SK-N-SH (cell line): ENCODE results near the gene ARHGAP15. TPM values are rescaled to one million over a fixed set of nuclear protein-coding genes. Genes with fewer than 3 reads are reported as not detected.

Experiments
- CTCF ChIA-PET: fragments of 300-600, 350-600 bp; formaldehyde crosslinking; extraction: SDS; loops from one replicate; lab custom pipeline; 2021; lab: Yijun Ruan, JAX
- POLR2A ChIA-PET: fragments of 350-600 bp; sonication (Branson Sonifier 250); formaldehyde crosslinking; extraction: SDS; loops from one replicate; lab custom pipeline; 2020; ENCODE audit warnings: antibody characterized with exemption, inconsistent platforms; lab: Yijun Ruan, JAX
- DNase-seq: peaks from one replicate; pipeline ENCODE4 v3.0.0; 2012
- H2AFZ ChIP-seq: fragments of 200-600 bp; sonication (generic); 2 replicates; pipeline ENCODE4 v1.8.1; 2016; ENCODE audit warnings: antibody characterized with exemption, mild to moderate bottlenecking, low read depth
- H3F3A ChIP-seq: fragments of 200-600 bp; sonication (generic); replicated peaks from 2 replicates; pipeline ENCODE3; 2016; ENCODE audit warnings: antibody characterized with exemption, mild to moderate bottlenecking; ENCODE audit not compliant: insufficient read depth
- H3K27ac ChIP-seq, 2 experiments: fragments of 200-500 bp in 1 of 2; fragments of 200-600 bp in 1 of 2; sonication (Bioruptor generic) in 1 of 2; sonication (generic), shearing (Covaris generic) in 1 of 2; 2 replicates each; pipeline versions ENCODE4 v1.5.1 to v1.6.1; 2014 to 2016; ENCODE audit warnings: low read depth in 2 of 2, inconsistent platforms in 1 of 2, low read length in 1 of 2, mild to moderate bottlenecking in 1 of 2, mixed read lengths in 1 of 2
- H3K27me3 ChIP-seq: fragments of 200-600 bp; sonication (generic), shearing (Covaris generic); 2 replicates; pipeline ENCODE4 v1.6.1; 2016; ENCODE audit warnings: mixed run types; ENCODE audit not compliant: insufficient read depth
- H3K36me3 ChIP-seq, 2 experiments: fragments of 200-500 bp in 1 of 2; fragments of 200-600 bp in 1 of 2; sonication (Bioruptor generic) in 1 of 2; sonication (generic) in 1 of 2; replicated peaks in 1 of 2; 2 replicates each; pipeline versions ENCODE3 to v1.5.1; 2014 to 2016; ENCODE audit warnings: low read length in 1 of 2, mild to moderate bottlenecking in 1 of 2; ENCODE audit not compliant: insufficient read depth in 2 of 2, control insufficient read depth in 1 of 2
- H3K4me1 ChIP-seq, 2 experiments: fragments of 200-500 bp in 1 of 2; fragments of 200-600 bp in 1 of 2; sonication (Bioruptor generic) in 1 of 2; sonication (generic), shearing (Covaris generic) in 1 of 2; 2 replicates each; pipeline versions ENCODE4 v1.5.1 to v1.6.1; 2014 to 2016; ENCODE audit warnings: low read depth in 1 of 2, low read length in 1 of 2, mixed run types in 1 of 2; ENCODE audit not compliant: insufficient read depth in 2 of 2, control insufficient read depth in 1 of 2
- H3K4me2 ChIP-seq: fragments of 200-600 bp; sonication (generic), shearing (Covaris generic); 2 replicates; pipeline ENCODE4 v1.6.1; 2017; ENCODE audit warnings: mixed run types
- H3K4me3 ChIP-seq, 2 experiments: fragments of 200-500 bp in 1 of 2; fragments of 200-600 bp in 1 of 2; sonication (Bioruptor generic) in 1 of 2; sonication (generic), shearing (Covaris generic) in 1 of 2; 2 replicates each; pipeline versions ENCODE4 v1.5.1 to v1.8.1; 2014 to 2016; ENCODE audit warnings: low read depth in 2 of 2, inconsistent platforms in 1 of 2, low read length in 1 of 2, mild to moderate bottlenecking in 1 of 2, mixed read lengths in 1 of 2, moderate library complexity in 1 of 2
- H3K79me2 ChIP-seq: fragments of 200-600 bp; sonication (generic); 2 replicates; pipeline ENCODE4 v1.8.1; 2017; ENCODE audit warnings: mild to moderate bottlenecking; ENCODE audit not compliant: insufficient read depth
- H3K9ac ChIP-seq: fragments of 200-600 bp; sonication (generic); 2 replicates; pipeline ENCODE4 v1.6.1; 2017; ENCODE audit warnings: mixed run types
- H3K9me2 ChIP-seq: fragments of 200-600 bp; sonication (generic); 2 replicates; pipeline ENCODE4 v1.6.1; 2017; ENCODE audit warnings: mixed run types
- H3K9me3 ChIP-seq: fragments of 200-600 bp; sonication (generic); 2 replicates; pipeline ENCODE4 v1.6.1; 2017; ENCODE audit warnings: mixed run types, mild to moderate bottlenecking, moderate library complexity
- H4K20me1 ChIP-seq: fragments of 200-600 bp; sonication (generic); 2 replicates; pipeline ENCODE4 v1.6.1; 2017; ENCODE audit warnings: mild to moderate bottlenecking, mixed run types; ENCODE audit not compliant: insufficient read depth
- CHD2 ChIP-seq: fragments of 150-350 bp; IDR thresholded peaks from 2 replicates; pipeline ENCODE4 v1.6.1; 2018; ENCODE audit warnings: low read length; ENCODE audit not compliant: partially characterized antibody
- ELF1 ChIP-seq: IDR thresholded peaks from 2 replicates; pipeline ENCODE4 v1.4.0; 2012
- FOSL2 ChIP-seq: IDR thresholded peaks from 2 replicates; pipeline ENCODE4 v1.4.0; 2012; ENCODE audit warnings: low read depth, mild to moderate bottlenecking, moderate library complexity, borderline replicate concordance
- GATA2 ChIP-seq: sonication (generic); formaldehyde crosslinking; IDR thresholded peaks from 2 replicates; pipeline ENCODE4 v1.5.0; 2020; ENCODE audit warnings: mild to moderate bottlenecking, missing genetic modification reagents
- JUND ChIP-seq: IDR thresholded peaks from 2 replicates; pipeline ENCODE4 v1.4.0; 2012
- NFIC ChIP-seq: IDR thresholded peaks from 2 replicates; pipeline ENCODE4 v1.4.0; 2012; ENCODE audit warnings: borderline replicate concordance
- POLR2AphosphoS5 ChIP-seq: IDR thresholded peaks from 2 replicates; pipeline ENCODE4 v1.6.1; 2012; ENCODE audit warnings: low read depth, low read length
- RFX5 ChIP-seq: IDR thresholded peaks from 2 replicates; pipeline ENCODE4 v1.6.1; 2012; ENCODE audit warnings: mild to moderate bottlenecking, improper control_type of control experiment, low read length
- SMC3 ChIP-seq: IDR thresholded peaks from 2 replicates; pipeline ENCODE4 v1.6.1; 2012; ENCODE audit warnings: low read depth, low read length, improper control_type of control experiment
- TAF1 ChIP-seq: IDR thresholded peaks from 2 replicates; pipeline ENCODE4 v1.6.1; 2012; ENCODE audit warnings: low read depth, mild to moderate bottlenecking, low read length, moderate library complexity, borderline replicate concordance
- TEAD4 ChIP-seq: IDR thresholded peaks from 2 replicates; pipeline ENCODE4 v1.4.0; 2012; ENCODE audit warnings: mild to moderate bottlenecking, borderline replicate concordance; ENCODE audit not compliant: insufficient read depth
- YY1 ChIP-seq: IDR thresholded peaks from 2 replicates; pipeline ENCODE4 v1.4.0; 2012; ENCODE audit warnings: low read depth, mild to moderate bottlenecking
- WGBS: methylation state at CpG from one replicate; pipeline ENCODE4 v1.1.6; 2017; ENCODE audit warnings: low lambda C conversion rate; 5-methylcytosine and 5-hydroxymethylcytosine counted together
- polyA plus RNA-seq, 3 experiments: library from polyadenylated mRNA; depleted of rRNA; stranded (reverse); fragments of >200 nt; gene quantifications; 2 replicates each; pipeline ENCODE4 v1.2.3, GENCODE V29; 2012
- TF ChIP-seq, protein P1 (sequence below): fragments of 150-350 bp; IDR thresholded peaks from 2 replicates; pipeline ENCODE4 v1.6.1; 2016; ENCODE audit warnings: mild to moderate bottlenecking, low read depth, low read length
- TF ChIP-seq, protein P2 (sequence below): fragments of 150-350 bp; IDR thresholded peaks from 2 replicates; pipeline ENCODE4 v1.6.1; 2017; ENCODE audit warnings: antibody characterized with exemption, low read length, low read depth, borderline replicate concordance
- TF ChIP-seq, protein P3 (sequence below): IDR thresholded peaks from 2 replicates; pipeline ENCODE4 v1.4.0; 2012; ENCODE audit warnings: low read depth, borderline replicate concordance
- TF ChIP-seq, protein P4 (sequence below): IDR thresholded peaks from 2 replicates; pipeline ENCODE4 v1.4.0; 2012; ENCODE audit warnings: low read depth
- TF ChIP-seq, protein P5 (sequence below): IDR thresholded peaks from 2 replicates; pipeline ENCODE4 v1.4.0; 2012; ENCODE audit warnings: low read depth, borderline replicate concordance

The ARHGAP15 gene
- polyA plus RNA-seq, 1 of the 3 experiments (the other 2 are of a cell fraction): not detected

DNA sequence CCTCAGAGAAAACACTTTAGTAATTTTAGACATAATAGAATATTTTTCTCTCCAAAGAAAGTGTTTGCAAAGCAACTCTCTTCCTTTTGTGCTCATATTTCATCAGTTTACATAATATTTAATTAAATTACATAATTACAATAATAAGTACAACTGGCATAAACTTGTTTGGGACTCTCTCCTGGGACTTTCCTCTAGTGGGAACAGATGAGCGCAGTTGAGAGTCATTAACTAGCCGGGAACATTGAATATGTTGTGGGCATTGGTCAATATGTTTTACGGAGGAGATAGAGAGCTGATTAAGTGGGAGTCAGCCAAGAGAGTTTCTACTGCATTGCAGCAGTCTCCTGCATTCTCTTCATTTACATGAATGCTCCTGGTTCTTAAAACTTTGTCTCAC is 607.7 kb downstream of the ARHGAP15 start (continued):
- TF ChIP-seq, protein P1, sequence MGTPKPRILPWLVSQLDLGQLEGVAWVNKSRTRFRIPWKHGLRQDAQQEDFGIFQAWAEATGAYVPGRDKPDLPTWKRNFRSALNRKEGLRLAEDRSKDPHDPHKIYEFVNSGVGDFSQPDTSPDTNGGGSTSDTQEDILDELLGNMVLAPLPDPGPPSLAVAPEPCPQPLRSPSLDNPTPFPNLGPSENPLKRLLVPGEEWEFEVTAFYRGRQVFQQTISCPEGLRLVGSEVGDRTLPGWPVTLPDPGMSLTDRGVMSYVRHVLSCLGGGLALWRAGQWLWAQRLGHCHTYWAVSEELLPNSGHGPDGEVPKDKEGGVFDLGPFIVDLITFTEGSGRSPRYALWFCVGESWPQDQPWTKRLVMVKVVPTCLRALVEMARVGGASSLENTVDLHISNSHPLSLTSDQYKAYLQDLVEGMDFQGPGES: no peak
- TF ChIP-seq TAF1 (no peak), JUND (no peak)

DNA sequence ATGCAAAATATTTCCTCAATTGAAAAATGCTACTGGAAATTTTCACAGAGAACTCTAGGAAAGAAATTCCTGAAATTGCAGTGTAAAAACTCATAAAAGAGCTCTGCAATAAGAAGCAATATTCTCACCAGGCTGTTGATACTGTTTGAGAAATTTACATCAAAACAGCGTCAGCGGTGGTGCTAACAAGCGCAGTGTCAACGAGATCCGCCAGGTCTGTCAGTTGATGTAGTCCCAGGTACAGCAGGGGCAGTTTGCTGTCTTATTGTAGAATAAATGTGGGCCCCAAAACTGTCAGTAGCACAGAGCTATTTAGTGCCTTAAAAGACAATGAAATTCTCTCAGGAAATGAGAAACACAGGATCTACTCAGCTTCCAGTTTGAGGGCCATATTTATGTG is 611.2 kb downstream of the ARHGAP15 start:
- TF ChIP-seq CHD2: no peak
- TF ChIP-seq, protein P2, sequence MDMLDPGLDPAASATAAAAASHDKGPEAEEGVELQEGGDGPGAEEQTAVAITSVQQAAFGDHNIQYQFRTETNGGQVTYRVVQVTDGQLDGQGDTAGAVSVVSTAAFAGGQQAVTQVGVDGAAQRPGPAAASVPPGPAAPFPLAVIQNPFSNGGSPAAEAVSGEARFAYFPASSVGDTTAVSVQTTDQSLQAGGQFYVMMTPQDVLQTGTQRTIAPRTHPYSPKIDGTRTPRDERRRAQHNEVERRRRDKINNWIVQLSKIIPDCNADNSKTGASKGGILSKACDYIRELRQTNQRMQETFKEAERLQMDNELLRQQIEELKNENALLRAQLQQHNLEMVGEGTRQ: no peak
- H3K4me2 ChIP-seq: no peak overlapping the region
- H3K4me3 ChIP-seq: no peak overlapping the region
- no peaks in the 10 kb centered on the region; the same call in 1 of the 2 replicates for H3K27me3 ChIP-seq
- no peak for DNase-seq
- no peaks in the 10 kb centered on the region for H3F3A ChIP-seq
- CTCF ChIA-PET: interaction anchor here (0.6 to 1.8 kb wide), 5 partner anchors 10 to 600 kb away, joined by 3 to 5 read pairs (median 3); no protein-coding TSS in a partner anchor
- peaks cover 0 to 11% of the 10 kb centered on the region in 2 experiments; a peak in 1 of 4 replicates for H3K4me1 ChIP-seq
- H2AFZ ChIP-seq: no peak overlapping the region
- H3K27ac ChIP-seq: no peak overlapping the region
- H3K79me2 ChIP-seq: no peaks in the 10 kb centered on the region
- no peaks in the 10 kb centered on the region for H3K9me3 ChIP-seq
- H3K9ac ChIP-seq: no peak overlapping the region
- H4K20me1 ChIP-seq: no peaks in the 10 kb centered on the region
- 88% methylated on average over 5 of the region's 5 CpGs for WGBS
- POLR2A ChIA-PET: no interaction called here
- H3K9me2 ChIP-seq: no peaks in the 10 kb centered on the region
- H3K36me3 ChIP-seq: no peaks in the 10 kb centered on the region

DNA sequence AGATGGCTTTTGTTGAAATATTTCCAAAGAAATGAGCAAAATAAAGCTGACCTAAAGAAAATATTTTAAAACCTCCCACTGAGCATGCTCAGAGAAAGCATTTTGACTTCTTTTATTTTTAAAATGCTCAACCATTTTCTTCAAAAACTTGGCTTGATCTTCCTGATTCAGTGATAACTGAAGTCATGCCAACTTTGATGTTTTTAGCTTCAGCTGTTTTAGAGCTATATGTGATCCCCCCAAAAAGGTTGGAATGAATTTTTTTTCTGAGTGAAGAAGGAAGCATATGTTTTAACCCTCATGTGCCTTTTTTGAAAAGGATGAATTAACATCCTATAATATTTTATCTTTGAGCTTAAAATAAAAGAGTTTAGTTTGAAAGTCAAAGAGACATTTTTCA is 612.0 kb downstream of the ARHGAP15 start:
- no peaks in the 10 kb centered on the region for H3K79me2 ChIP-seq
- POLR2A ChIA-PET: no interaction called here
- H3K27ac ChIP-seq: no peak overlapping the region
- H3K4me1 ChIP-seq: peaks cover 0 to 11% of the 10 kb centered on the region in 2 experiments; a peak in 1 of 4 replicates
- H3K36me3 ChIP-seq: no peaks in the 10 kb centered on the region
- H3K9me3 ChIP-seq: no peaks in the 10 kb centered on the region
- no peak overlapping the region for H2AFZ ChIP-seq
- no peaks in the 10 kb centered on the region for H3F3A ChIP-seq
- TF ChIP-seq, protein P2: no peak
- TF ChIP-seq, protein P3, sequence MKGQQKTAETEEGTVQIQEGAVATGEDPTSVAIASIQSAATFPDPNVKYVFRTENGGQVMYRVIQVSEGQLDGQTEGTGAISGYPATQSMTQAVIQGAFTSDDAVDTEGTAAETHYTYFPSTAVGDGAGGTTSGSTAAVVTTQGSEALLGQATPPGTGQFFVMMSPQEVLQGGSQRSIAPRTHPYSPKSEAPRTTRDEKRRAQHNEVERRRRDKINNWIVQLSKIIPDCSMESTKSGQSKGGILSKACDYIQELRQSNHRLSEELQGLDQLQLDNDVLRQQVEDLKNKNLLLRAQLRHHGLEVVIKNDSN: no peak
- no peak for TF ChIP-seq NFIC
- TF ChIP-seq, protein P4, sequence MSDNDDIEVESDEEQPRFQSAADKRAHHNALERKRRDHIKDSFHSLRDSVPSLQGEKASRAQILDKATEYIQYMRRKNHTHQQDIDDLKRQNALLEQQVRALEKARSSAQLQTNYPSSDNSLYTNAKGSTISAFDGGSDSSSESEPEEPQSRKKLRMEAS: no peak
- no peak for TF ChIP-seq GATA2 (CRISPR knock-in tag)
- no peak for TF ChIP-seq RFX5
- no peak for TF ChIP-seq TEAD4
- no peak for TF ChIP-seq SMC3
- TF ChIP-seq YY1: no peak
- TF ChIP-seq FOSL2: no peak
- TF ChIP-seq, protein P5, sequence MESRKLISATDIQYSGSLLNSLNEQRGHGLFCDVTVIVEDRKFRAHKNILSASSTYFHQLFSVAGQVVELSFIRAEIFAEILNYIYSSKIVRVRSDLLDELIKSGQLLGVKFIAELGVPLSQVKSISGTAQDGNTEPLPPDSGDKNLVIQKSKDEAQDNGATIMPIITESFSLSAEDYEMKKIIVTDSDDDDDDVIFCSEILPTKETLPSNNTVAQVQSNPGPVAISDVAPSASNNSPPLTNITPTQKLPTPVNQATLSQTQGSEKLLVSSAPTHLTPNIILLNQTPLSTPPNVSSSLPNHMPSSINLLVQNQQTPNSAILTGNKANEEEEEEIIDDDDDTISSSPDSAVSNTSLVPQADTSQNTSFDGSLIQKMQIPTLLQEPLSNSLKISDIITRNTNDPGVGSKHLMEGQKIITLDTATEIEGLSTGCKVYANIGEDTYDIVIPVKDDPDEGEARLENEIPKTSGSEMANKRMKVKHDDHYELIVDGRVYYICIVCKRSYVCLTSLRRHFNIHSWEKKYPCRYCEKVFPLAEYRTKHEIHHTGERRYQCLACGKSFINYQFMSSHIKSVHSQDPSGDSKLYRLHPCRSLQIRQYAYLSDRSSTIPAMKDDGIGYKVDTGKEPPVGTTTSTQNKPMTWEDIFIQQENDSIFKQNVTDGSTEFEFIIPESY: no peak
- no peak for TF ChIP-seq POLR2AphosphoS5
- no peak for TF ChIP-seq ELF1
- TF ChIP-seq, protein P1: no peak
- no peak for TF ChIP-seq TAF1
- no peak for DNase-seq
- H3K9me2 ChIP-seq: no peaks in the 10 kb centered on the region
- CTCF ChIA-PET: interaction anchor here (0.6 to 1.8 kb wide), 4 partner anchors 9 to 599 kb away, joined by 3 to 5 read pairs (median 3); no protein-coding TSS in a partner anchor
- H3K4me3 ChIP-seq: no peak overlapping the region
- no peak overlapping the region for H3K4me2 ChIP-seq
- H3K9ac ChIP-seq: no peak overlapping the region
- no peaks in the 10 kb centered on the region; the same call in 1 of the 2 replicates for H3K27me3 ChIP-seq
- H4K20me1 ChIP-seq: no peaks in the 10 kb centered on the region
